Testis (tissue), 2 donors: ENCODE results near the gene PMF1.

Source experiments
- POLR2A ChIP-seq: fragments of 450-650 bp; IDR thresholded peaks from one replicate; pipeline ENCODE4 v1.6.1; 2017; ENCODE audit warnings: antibody characterized with exemption, mild to moderate bottlenecking, moderate library complexity
- TF ChIP-seq, protein P1 (sequence below), 3 experiments: fragments of 450-650 bp in 2 of 3; fragments of 200-600 bp in 1 of 3; sonication (generic) in 1 of 3; IDR thresholded peaks; one replicate each; pipeline ENCODE4 v1.5.1; 2016 to 2019; ENCODE audit warnings: antibody characterized with exemption in 3 of 3, mild to moderate bottlenecking in 2 of 3, moderate library complexity in 1 of 3

DNA sequence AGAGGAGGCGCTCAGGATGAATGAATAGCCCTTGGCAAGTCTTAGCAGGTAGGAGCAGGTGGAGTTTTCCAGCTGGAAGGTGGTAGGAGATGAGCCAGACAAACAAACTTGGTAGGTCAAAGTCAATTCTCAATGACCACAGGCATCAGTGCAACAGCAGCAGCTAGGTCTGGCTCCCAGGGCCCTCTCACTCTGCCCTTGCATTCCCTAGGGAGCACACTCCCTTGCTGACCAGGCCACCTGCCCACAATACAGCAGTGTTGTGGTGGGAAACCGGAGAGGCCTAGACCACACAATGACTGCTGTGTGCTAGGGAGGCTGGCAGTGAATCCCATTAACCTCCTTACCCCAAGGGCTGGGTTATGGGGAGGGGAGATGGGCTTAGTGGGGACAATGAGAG lies 48.1 kb downstream of the PMF1 start:
- TF ChIP-seq, protein P1, sequence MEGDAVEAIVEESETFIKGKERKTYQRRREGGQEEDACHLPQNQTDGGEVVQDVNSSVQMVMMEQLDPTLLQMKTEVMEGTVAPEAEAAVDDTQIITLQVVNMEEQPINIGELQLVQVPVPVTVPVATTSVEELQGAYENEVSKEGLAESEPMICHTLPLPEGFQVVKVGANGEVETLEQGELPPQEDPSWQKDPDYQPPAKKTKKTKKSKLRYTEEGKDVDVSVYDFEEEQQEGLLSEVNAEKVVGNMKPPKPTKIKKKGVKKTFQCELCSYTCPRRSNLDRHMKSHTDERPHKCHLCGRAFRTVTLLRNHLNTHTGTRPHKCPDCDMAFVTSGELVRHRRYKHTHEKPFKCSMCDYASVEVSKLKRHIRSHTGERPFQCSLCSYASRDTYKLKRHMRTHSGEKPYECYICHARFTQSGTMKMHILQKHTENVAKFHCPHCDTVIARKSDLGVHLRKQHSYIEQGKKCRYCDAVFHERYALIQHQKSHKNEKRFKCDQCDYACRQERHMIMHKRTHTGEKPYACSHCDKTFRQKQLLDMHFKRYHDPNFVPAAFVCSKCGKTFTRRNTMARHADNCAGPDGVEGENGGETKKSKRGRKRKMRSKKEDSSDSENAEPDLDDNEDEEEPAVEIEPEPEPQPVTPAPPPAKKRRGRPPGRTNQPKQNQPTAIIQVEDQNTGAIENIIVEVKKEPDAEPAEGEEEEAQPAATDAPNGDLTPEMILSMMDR (IDR thresholded peaks at IDR 0.05) = no peak
- TF ChIP-seq POLR2A = no peak
